GM18505 (cell line): ENCODE measurements around the gene SCGB1D1.

Experiments used
- ATAC-seq: cut with Tn5 transposase; IDR thresholded peaks from one replicate; pipeline ENCODE4 v1.9.1; 2021; ENCODE audit not compliant: unreplicated experiment
- POLR2A ChIP-seq: IDR thresholded peaks from 4 replicates; pipeline ENCODE4 v1.6.1; 2011; ENCODE audit warnings: borderline replicate concordance; ENCODE audit not compliant: insufficient read depth, insufficient read length; ENCODE audit errors: extremely low read depth

Gene SCGB1D1

GRCh38 chr11:62223095-62223494 is 33.1 kb downstream of the SCGB1D1 start:
- ATAC-seq, result no peak
- TF ChIP-seq POLR2A, result no peak

- no peak for TF ChIP-seq POLR2A
These were observed 43.7 kb downstream of the SCGB1D1 start for GRCh38 chr11:62233730-62234129.

GRCh38 chr11:62236187-62236586 is 46.2 kb downstream of the SCGB1D1 start:
- no peak for TF ChIP-seq POLR2A
- no peak for ATAC-seq

More at GRCh38 chr11:62233730-62234129, 43.7 kb downstream of the SCGB1D1 start:
- ATAC-seq, result no peak

- TF ChIP-seq POLR2A, result no peak
- no peak for ATAC-seq
These were observed 47.5 kb downstream of the SCGB1D1 start for GRCh38 chr11:62237499-62237898.

- TF ChIP-seq POLR2A, result no peak
- ATAC-seq, result no peak
These were observed 48.1 kb downstream of the SCGB1D1 start for GRCh38 chr11:62238151-62238550.

- no peak for ATAC-seq
- TF ChIP-seq POLR2A, result no peak
These were observed 51.1 kb downstream of the SCGB1D1 start for GRCh38 chr11:62241095-62241494.

GRCh38 chr11:62242021-62242420 is 52.0 kb downstream of the SCGB1D1 start, which contains the start of gene SCGB1D2:
SCGB1D2 (plus strand) TSS chr11:62242239; CDS start chr11:62242308, 69 bp downstream.
- no peak for TF ChIP-seq POLR2A
- no peak for ATAC-seq
